HCT116 (cell line): Measurements from ENCODE around the gene UPF1. TPM values are rescaled to one million over a fixed set of nuclear protein-coding genes. Genes with fewer than 3 reads are reported as not detected.

ENCODE experiments used
- ATAC-seq: fragments of 200-7000 bp; cut with Tn5 transposase; 2 replicates; pipeline ENCODE4 v1.9.1; 2020; ENCODE audit warnings: mild to moderate bottlenecking, moderate library complexity
- BruUV-seq: library from RNA; stranded (reverse); fragments of 400-500 nt; replicated peaks from 2 replicates; lab custom pipeline; 2021; lab: Mats Ljungman, UMichigan
- CTCF ChIA-PET: fragments of 300-600 bp; sonication (Branson Sonifier 250); formaldehyde crosslinking; loops from one replicate; lab custom pipeline; 2021; ENCODE audit warnings: antibody characterized with exemption; lab: Charles Lee
- POLR2A ChIA-PET: fragments of 300-600, 350-600 bp; sonication (Branson Sonifier 250); formaldehyde crosslinking; loops from one replicate; lab custom pipeline; 2021; ENCODE audit warnings: antibody characterized with exemption; lab: Charles Lee
- RAD21 ChIA-PET, 2 experiments: fragments of 300-600 bp; sonication (Branson Sonifier 250); formaldehyde crosslinking; loops; one replicate each; lab custom pipeline; 2023; ENCODE audit warnings: low total read pairs in 2 of 2; ENCODE audit not compliant: uncharacterized antibody in 2 of 2, unreplicated experiment in 2 of 2, low non-redundant PET in 1 of 2; lab: Charles Lee
- DNase-seq: peaks from one replicate; pipeline ENCODE4 v3.0.0-alpha.2; 2010; ENCODE audit warnings: low read depth, low spot score
- H2AFZ ChIP-seq: fragments of 200-600 bp; shearing (Covaris generic), sonication (generic); 2 replicates; pipeline ENCODE4 v1.6.1; 2017; ENCODE audit warnings: low read depth, mixed run types, mixed read lengths, antibody characterized with exemption, low read length; ENCODE audit not compliant: poor library complexity, severe bottlenecking
- H3K27ac ChIP-seq: 2 replicates; pipeline ENCODE4 v1.5.1; 2012; ENCODE audit warnings: low read depth, low read length
- H3K27me3 ChIP-seq: fragments of 200-600 bp; sonication (generic); 2 replicates; pipeline ENCODE4 v1.6.1; 2016; ENCODE audit warnings: mixed run types, low read length, mixed read lengths; ENCODE audit not compliant: insufficient read depth
- H3K36me3 ChIP-seq, 2 experiments: fragments of 200-500 bp in 1 of 2; fragments of 200-600 bp in 1 of 2; sonication (Bioruptor generic) in 1 of 2; sonication (generic) in 1 of 2; 2 replicates each; pipeline versions ENCODE4 v1.5.1 to v1.6.1; 2014 to 2016; ENCODE audit warnings: low read length in 2 of 2, inconsistent platforms in 1 of 2, mixed read lengths in 1 of 2, mixed run types in 1 of 2; ENCODE audit not compliant: insufficient read depth in 2 of 2, control insufficient read depth in 1 of 2
- H3K4me1 ChIP-seq, 2 experiments: fragments of 200-600 bp in 1 of 2; sonication (generic) in 1 of 2; 2 replicates each; pipeline versions ENCODE4 v1.5.1 to v1.6.1; 2012 to 2017; ENCODE audit warnings: low read length in 2 of 2, inconsistent platforms in 1 of 2, mild to moderate bottlenecking in 1 of 2, mixed read lengths in 1 of 2, mixed run types in 1 of 2, moderate library complexity in 1 of 2; ENCODE audit not compliant: insufficient read depth in 2 of 2, control insufficient read depth in 1 of 2
- H3K4me2 ChIP-seq: fragments of 200-600 bp; sonication (generic); 2 replicates; pipeline ENCODE4 v1.6.1; 2017; ENCODE audit warnings: mixed run types, low read length, mixed read lengths
- H3K4me3 ChIP-seq, 2 experiments: fragments of 200-600 bp in 1 of 2; sonication (generic) in 1 of 2; replicated peaks in 1 of 2; 2 replicates each; pipeline ENCODE4 v1.5.1; 2011 to 2016; ENCODE audit warnings: low read length in 2 of 2, control low read depth in 1 of 2, low read depth in 1 of 2, mild to moderate bottlenecking in 1 of 2, mixed read lengths in 1 of 2, mixed run types in 1 of 2
- H3K79me2 ChIP-seq: fragments of 200-600 bp; sonication (generic); 2 replicates; pipeline ENCODE4 v1.6.1; 2017; ENCODE audit warnings: mild to moderate bottlenecking, mixed run types, low read length, moderate library complexity, mixed read lengths; ENCODE audit not compliant: insufficient read depth
- H3K9ac ChIP-seq: fragments of 200-600 bp; sonication (generic); 2 replicates; pipeline ENCODE4 v1.6.1; 2016; ENCODE audit warnings: low read length, mixed read lengths
- H3K9me2 ChIP-seq: fragments of 200-600 bp; sonication (generic), shearing (Covaris generic); 2 replicates; pipeline ENCODE4 v1.6.1; 2017; ENCODE audit warnings: mixed run types, mild to moderate bottlenecking, moderate library complexity; ENCODE audit not compliant: insufficient read depth
- H3K9me3 ChIP-seq, 2 experiments: fragments of 200-500 bp in 1 of 2; fragments of 200-600 bp in 1 of 2; sonication (Bioruptor generic) in 1 of 2; sonication (generic) in 1 of 2; 2 replicates each; pipeline ENCODE4 v1.6.1; 2014 to 2017; ENCODE audit warnings: low read length in 2 of 2, mixed read lengths in 2 of 2, inconsistent platforms in 1 of 2, low read depth in 1 of 2, mild to moderate bottlenecking in 1 of 2, mixed run types in 1 of 2, moderate library complexity in 1 of 2; ENCODE audit not compliant: control insufficient read depth in 1 of 2, insufficient read depth in 1 of 2
- H4K20me1 ChIP-seq: fragments of 200-600 bp; sonication (generic), shearing (Covaris generic); 2 replicates; pipeline ENCODE4 v1.6.1; 2017; ENCODE audit warnings: mixed run types, mild to moderate bottlenecking, moderate library complexity; ENCODE audit not compliant: insufficient read depth
- EGR1 ChIP-seq: IDR thresholded peaks from 2 replicates; pipeline ENCODE4 v1.6.1; 2012; ENCODE audit warnings: low read depth
- EZH2phosphoT487 ChIP-seq: fragments of 200-600 bp; IDR thresholded peaks from 2 replicates; pipeline ENCODE4 v1.6.1; 2018; ENCODE audit warnings: antibody characterized with exemption, borderline replicate concordance
- POLR2AphosphoS5 ChIP-seq: IDR thresholded peaks from 2 replicates; pipeline ENCODE4 v1.6.1; 2011; ENCODE audit warnings: mild to moderate bottlenecking, low read depth, low read length, moderate library complexity
- RAD21 ChIP-seq: IDR thresholded peaks from 2 replicates; pipeline ENCODE4 v1.6.1; 2012; ENCODE audit warnings: low read depth, mild to moderate bottlenecking
- SIN3A ChIP-seq: IDR thresholded peaks from 2 replicates; pipeline ENCODE4 v1.6.1; 2012; ENCODE audit warnings: low read depth
- SRF ChIP-seq: IDR thresholded peaks from 2 replicates; pipeline ENCODE4 v1.6.1; 2012; ENCODE audit warnings: low read depth
- YY1 ChIP-seq: IDR thresholded peaks from 2 replicates; pipeline ENCODE4 v1.6.1; 2011; ENCODE audit warnings: low read length, low read depth, moderate library complexity, mild to moderate bottlenecking; ENCODE audit not compliant: insufficient replicate concordance; ENCODE audit errors: extremely low read depth
- ZBTB33 ChIP-seq: IDR thresholded peaks from 2 replicates; pipeline ENCODE4 v1.6.1; 2011; ENCODE audit warnings: mild to moderate bottlenecking, low read length, moderate library complexity; ENCODE audit not compliant: insufficient replicate concordance; ENCODE audit errors: extremely low read depth
- intact Hi-C: fragments of 100-400 bp; cut with micrococcal nuclease; formaldehyde crosslinking; loops from 2 replicates; pipeline ENCODE4 v1.10.0; 2022
- total RNA-seq: library from RNA; stranded (reverse); gene quantifications from one replicate; pipeline ENCODE4 v1.2.1, GENCODE V29; 2021; ENCODE audit not compliant: unreplicated experiment
- TF ChIP-seq, protein P1 (sequence below): IDR thresholded peaks from 2 replicates; pipeline ENCODE4 v1.6.1; 2012; ENCODE audit warnings: low read depth

The UPF1 gene
- total RNA-seq, 1 experiment from 2014 or later, result 78.5 TPM

DNA sequence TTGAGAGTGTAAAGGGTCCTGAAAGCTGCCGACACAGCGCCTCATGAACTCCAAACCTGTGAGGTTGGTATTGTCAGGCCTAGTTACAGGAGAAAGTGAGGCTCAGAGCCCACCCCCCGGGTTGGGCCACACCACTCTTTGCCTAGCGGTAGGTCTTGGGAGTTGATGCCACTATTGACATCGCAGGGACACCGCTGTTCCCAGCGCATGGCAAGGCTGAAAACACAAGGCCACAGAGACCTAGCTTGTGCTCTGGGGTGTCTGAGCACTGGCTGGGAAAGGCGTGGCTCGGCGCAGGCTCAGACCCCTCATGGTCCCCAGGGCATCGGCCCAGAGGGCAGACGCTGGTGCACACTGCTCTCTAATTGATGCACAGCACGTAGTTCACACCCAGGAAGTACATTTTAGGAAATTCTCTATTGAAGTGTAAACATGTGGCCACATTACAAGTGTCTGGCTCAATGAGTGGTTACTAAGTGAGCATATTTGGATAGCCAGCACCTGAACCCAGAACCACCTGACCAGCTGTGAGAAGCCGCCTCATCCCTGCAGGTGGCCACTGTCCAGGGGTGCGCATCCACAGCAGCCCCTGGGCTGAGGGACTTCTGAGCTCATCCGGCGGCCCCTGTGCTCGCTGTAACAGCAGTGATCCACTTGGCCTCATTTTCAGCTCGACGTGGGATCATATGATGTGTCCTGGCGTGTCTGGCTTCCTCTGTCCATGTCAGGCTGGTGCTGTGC is 27.3 kb downstream of the UPF1 start:
- BruUV-seq, result no TSS peak
- ChIA-PET CTCF (interaction anchor here (0.7 kb wide), 1 partner anchor 12 kb away, joined by 4 read pairs; no protein-coding TSS in a partner anchor), POLR2A (no interaction called here), RAD21 (no interaction called here)
- H3K27ac ChIP-seq, result no peak overlapping the region
- H3K27me3 ChIP-seq, result no peaks in the 10 kb centered on the region
- no peaks in the 10 kb centered on the region for H3K9me2 ChIP-seq
- H3K79me2 ChIP-seq, result peaks cover 44% of the 10 kb centered on the region; the same call in 1 of the 2 replicates
- no peak overlapping the region for H3K9ac ChIP-seq
- ATAC-seq, result no peak
- no peak for DNase-seq
- no peaks in the 10 kb centered on the region for H3K9me3 ChIP-seq
- no peak overlapping the region for H3K4me3 ChIP-seq
- intact Hi-C loops, result no loop called here
- no peak overlapping the region for H3K4me2 ChIP-seq
- no peak overlapping the region for H2AFZ ChIP-seq
- H3K4me1 ChIP-seq, result no peaks in the 10 kb centered on the region; a peak in 1 of 4 replicates
- H4K20me1 ChIP-seq, result no peaks in the 10 kb centered on the region
- H3K36me3 ChIP-seq, result peaks cover 67 to 82% of the 10 kb centered on the region in 2 experiments
- TF ChIP-seq RAD21 (no peak), SRF (no peak), ZBTB33 (no peak), POLR2AphosphoS5 (no peak), SIN3A (no peak), YY1 (no peak), EZH2phosphoT487 (no peak), EGR1 (no peak)
- TF ChIP-seq, protein P1, sequence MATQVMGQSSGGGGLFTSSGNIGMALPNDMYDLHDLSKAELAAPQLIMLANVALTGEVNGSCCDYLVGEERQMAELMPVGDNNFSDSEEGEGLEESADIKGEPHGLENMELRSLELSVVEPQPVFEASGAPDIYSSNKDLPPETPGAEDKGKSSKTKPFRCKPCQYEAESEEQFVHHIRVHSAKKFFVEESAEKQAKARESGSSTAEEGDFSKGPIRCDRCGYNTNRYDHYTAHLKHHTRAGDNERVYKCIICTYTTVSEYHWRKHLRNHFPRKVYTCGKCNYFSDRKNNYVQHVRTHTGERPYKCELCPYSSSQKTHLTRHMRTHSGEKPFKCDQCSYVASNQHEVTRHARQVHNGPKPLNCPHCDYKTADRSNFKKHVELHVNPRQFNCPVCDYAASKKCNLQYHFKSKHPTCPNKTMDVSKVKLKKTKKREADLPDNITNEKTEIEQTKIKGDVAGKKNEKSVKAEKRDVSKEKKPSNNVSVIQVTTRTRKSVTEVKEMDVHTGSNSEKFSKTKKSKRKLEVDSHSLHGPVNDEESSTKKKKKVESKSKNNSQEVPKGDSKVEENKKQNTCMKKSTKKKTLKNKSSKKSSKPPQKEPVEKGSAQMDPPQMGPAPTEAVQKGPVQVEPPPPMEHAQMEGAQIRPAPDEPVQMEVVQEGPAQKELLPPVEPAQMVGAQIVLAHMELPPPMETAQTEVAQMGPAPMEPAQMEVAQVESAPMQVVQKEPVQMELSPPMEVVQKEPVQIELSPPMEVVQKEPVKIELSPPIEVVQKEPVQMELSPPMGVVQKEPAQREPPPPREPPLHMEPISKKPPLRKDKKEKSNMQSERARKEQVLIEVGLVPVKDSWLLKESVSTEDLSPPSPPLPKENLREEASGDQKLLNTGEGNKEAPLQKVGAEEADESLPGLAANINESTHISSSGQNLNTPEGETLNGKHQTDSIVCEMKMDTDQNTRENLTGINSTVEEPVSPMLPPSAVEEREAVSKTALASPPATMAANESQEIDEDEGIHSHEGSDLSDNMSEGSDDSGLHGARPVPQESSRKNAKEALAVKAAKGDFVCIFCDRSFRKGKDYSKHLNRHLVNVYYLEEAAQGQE, result no peak
